ENCODE results near the gene BARHL1. TPM values are rescaled to one million over a fixed set of nuclear protein-coding genes. Genes with fewer than 3 reads are reported as not detected.

BARHL1 gene
- total and polyA plus RNA-seq, 8 donors: not detected

GRCh38 chr9:132575005-132575609 is 7.3 kb upstream of the BARHL1 start:
- no peaks in the 10 kb centered on the region for H3K9me3 ChIP-seq
- peaks cover 0 to 4% (median 1%) of the 10 kb centered on the region in 4 donors for H3K4me1 ChIP-seq
- WGBS, 5 donors: 11 to 16% (median 12%) methylated on average over 14 to 16 of the region's 16 CpGs
- peak; percentile 70 to 89 for DNase-seq
- H3K36me3 ChIP-seq: no peaks in the 10 kb centered on the region
- intact Hi-C loops (cut with DNase I; ENCODE audit: low total_unique reads): no loop called here
- H3K4me3 ChIP-seq: no peak overlapping the region
- TF ChIP-seq EP300 (IDR thresholded peaks at IDR 0.05) (no peak), POLR2A (IDR thresholded peaks at IDR 0.05) (no peak), CTCF (IDR thresholded peaks at IDR 0.05) (peak in 5 of 7 experiments; percentile 41 to 57 (median 51))
- H3K27ac ChIP-seq: no peak overlapping the region
- peaks cover 18 to 82% (median 52%) of the 10 kb centered on the region in 3 donors for H3K27me3 ChIP-seq

DNA sequence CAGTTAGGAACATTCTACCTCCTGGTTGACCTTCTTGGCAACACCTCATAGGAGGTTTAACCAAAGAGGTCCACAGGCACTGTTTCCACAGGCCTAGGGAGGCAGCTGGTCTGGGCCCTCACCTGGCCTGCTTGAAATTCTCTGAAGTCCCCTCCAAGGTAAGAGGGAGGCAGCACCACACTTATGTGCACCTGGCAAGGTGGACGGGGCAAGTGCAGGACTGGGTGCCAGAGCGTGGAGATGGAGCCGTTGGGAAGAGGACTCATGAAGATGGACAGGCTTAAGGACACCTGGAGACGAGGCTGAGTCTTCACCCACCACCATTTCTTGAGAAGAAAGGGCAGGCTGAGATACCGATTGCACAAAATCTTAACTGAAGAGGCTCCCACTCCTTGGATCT is 6.6 kb upstream of the BARHL1 start:
- Histone ChIP-seq H3K27ac (no peak overlapping the region), H3K4me3 (no peak overlapping the region), H3K36me3 (no peaks in the 10 kb centered on the region), H3K9me3 (no peaks in the 10 kb centered on the region), H3K27me3 (peaks cover 25 to 89% (median 59%) of the 10 kb centered on the region in 3 donors), H3K4me1 (peaks cover 0 to 11% (median 4%) of the 10 kb centered on the region in 4 donors)
- intact Hi-C loops (cut with DNase I; ENCODE audit: low total_unique reads): no loop called here
- 69 to 76% (median 75%) methylated on average over 5 of the region's 5 CpGs for WGBS, 5 donors
- DNase-seq: no peak
- TF ChIP-seq EP300 (IDR thresholded peaks at IDR 0.05) (no peak), POLR2AphosphoS5 (IDR thresholded peaks at IDR 0.05) (no peak), CTCF (IDR thresholded peaks at IDR 0.05) (no peak), POLR2A (IDR thresholded peaks at IDR 0.05) (no peak)

- peaks cover 4 to 24% (median 13%) of the 10 kb centered on the region in 4 donors for H3K4me1 ChIP-seq
- no peak overlapping the region for H3K27ac ChIP-seq
- DNase-seq: no peak
- peaks cover 29 to 100% (median 72%) of the 10 kb centered on the region in 3 donors for H3K27me3 ChIP-seq
- no peaks in the 10 kb centered on the region for H3K36me3 ChIP-seq
- intact Hi-C loops (cut with DNase I; ENCODE audit: low total_unique reads): no loop called here
- no peak overlapping the region for H3K4me3 ChIP-seq
- H3K9me3 ChIP-seq: no peaks in the 10 kb centered on the region
- TF ChIP-seq POLR2A (IDR thresholded peaks at IDR 0.05): no peak
- no peak for TF ChIP-seq EP300 (IDR thresholded peaks at IDR 0.05)
- no peak for TF ChIP-seq CTCF (IDR thresholded peaks at IDR 0.05)
- TF ChIP-seq POLR2AphosphoS5 (IDR thresholded peaks at IDR 0.05): no peak
These were observed 5.3 kb upstream of the BARHL1 start for GRCh38 chr9:132577119-132577518.

- Histone ChIP-seq H3K9me3 (no peaks in the 10 kb centered on the region), H3K36me3 (no peaks in the 10 kb centered on the region), H3K27me3 (peaks cover 37 to 100% (median 81%) of the 10 kb centered on the region in 3 donors), H3K4me1 (peaks cover 5 to 29% (median 18%) of the 10 kb centered on the region in 4 donors), H3K27ac (no peak overlapping the region), H3K4me3 (no peak overlapping the region)
- TF ChIP-seq POLR2A (IDR thresholded peaks at IDR 0.05): no peak
- no peak for TF ChIP-seq CTCF (IDR thresholded peaks at IDR 0.05)
- no peak for TF ChIP-seq POLR2AphosphoS5 (IDR thresholded peaks at IDR 0.05)
- no peak for TF ChIP-seq EP300 (IDR thresholded peaks at IDR 0.05)
- intact Hi-C loops (cut with DNase I; ENCODE audit: low total_unique reads): no loop called here
- WGBS, 5 donors: 31 to 52% (median 36%) methylated on average over 7 of the region's 7 CpGs
- DNase-seq: no peak
These were observed 4.0 kb upstream of the BARHL1 start for GRCh38 chr9:132578367-132578932.

Measured in stomach (tissue), 9 donors.